ENCODE data around the gene GPR141.

DNA sequence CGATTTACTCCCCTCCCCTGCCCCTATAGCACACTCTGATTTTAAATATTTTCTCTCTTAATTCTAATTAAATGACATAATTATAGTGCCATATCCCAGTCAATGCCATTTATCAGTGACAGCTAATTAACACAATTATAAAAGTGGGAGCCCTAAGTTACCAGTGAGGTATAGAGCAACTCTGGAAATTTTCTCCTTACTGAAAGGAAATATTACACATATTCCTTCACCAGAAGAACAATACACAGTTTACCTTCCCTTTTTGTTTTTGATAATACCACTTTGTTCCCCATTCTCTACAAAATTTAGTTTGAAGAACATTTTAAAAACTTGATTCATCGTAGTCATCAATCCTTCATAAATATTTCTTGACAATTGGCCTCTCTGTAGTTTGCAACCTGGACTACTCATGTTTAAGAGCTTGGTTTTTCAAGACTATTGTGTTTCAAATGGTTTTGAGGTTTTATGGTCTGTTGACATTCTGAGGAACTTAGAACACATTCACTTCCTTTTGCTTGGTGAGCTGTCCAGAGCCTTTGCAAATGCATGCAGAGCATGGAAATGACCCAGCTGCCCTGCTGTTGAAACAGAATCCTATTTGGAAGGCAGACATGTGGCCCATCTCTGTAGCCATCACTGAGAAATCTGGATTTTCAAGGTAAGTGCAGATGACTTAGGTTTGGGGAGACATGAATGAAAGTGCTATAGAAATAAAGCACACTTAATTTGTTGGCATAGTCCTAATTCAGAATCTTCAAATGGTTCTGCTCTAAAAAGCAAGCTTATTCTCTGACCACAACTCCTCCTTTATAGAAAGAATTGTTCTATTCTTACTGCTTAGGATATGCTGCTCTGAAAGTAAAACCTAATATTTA lies at the start of gene GPR141:
- TF ChIP-seq, protein P1, sequence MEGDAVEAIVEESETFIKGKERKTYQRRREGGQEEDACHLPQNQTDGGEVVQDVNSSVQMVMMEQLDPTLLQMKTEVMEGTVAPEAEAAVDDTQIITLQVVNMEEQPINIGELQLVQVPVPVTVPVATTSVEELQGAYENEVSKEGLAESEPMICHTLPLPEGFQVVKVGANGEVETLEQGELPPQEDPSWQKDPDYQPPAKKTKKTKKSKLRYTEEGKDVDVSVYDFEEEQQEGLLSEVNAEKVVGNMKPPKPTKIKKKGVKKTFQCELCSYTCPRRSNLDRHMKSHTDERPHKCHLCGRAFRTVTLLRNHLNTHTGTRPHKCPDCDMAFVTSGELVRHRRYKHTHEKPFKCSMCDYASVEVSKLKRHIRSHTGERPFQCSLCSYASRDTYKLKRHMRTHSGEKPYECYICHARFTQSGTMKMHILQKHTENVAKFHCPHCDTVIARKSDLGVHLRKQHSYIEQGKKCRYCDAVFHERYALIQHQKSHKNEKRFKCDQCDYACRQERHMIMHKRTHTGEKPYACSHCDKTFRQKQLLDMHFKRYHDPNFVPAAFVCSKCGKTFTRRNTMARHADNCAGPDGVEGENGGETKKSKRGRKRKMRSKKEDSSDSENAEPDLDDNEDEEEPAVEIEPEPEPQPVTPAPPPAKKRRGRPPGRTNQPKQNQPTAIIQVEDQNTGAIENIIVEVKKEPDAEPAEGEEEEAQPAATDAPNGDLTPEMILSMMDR (optimal IDR thresholded peaks at IDR 0.05 in 1 of 3, IDR thresholded peaks at IDR 0.05 in 1 of 3, conservative IDR thresholded peaks at IDR 0.05 in 1 of 3; ENCODE audit: extremely low read depth in 1 of 3, insufficient read depth in 2 of 3, low read length in 3 of 3) = no peak
- no peak for TF ChIP-seq EZH2 (IDR thresholded peaks at IDR 0.05; ENCODE audit: low read length)

Data from keratinocyte (primary cell).